ENCODE data around the gene STAC3. TPM values are rescaled to one million over a fixed set of nuclear protein-coding genes. Genes with fewer than 3 reads are reported as not detected.

STAC3 gene
- total and polyA plus RNA-seq, 2 of the 13 experiments (the other 11 are each of a cell fraction or from before 2014, with no cell fraction given): 0.18 to 0.22 TPM

GRCh38 chr12:57229634-57230380, 21.2 kb downstream of the STAC3 start, which contains the start of gene SHMT2 (continued):
- no peak for TF ChIP-seq CBX1 (IDR thresholded peaks at IDR 0.05; ENCODE audit: low read depth)
- TF ChIP-seq ZNF331 (CRISPR knock-in tag; IDR thresholded peaks at IDR 0.05): peak; percentile 42; the same call in 1 of the 2 replicates
- no peak for TF ChIP-seq E2F2 (CRISPR knock-in tag; IDR thresholded peaks at IDR 0.05; ENCODE audit: borderline replicate concordance)
- no peak for TF ChIP-seq ZNF841 (CRISPR knock-in tag; IDR thresholded peaks at IDR 0.05; ENCODE audit: borderline replicate concordance)
- no peak for TF ChIP-seq ZNF615 (CRISPR knock-in tag; IDR thresholded peaks at IDR 0.05; ENCODE audit: borderline replicate concordance)
- TF ChIP-seq SP140L (CRISPR knock-in tag; IDR thresholded peaks at IDR 0.05; ENCODE audit: borderline replicate concordance): no peak
- no peak; the same call in 1 of the 2 replicates for TF ChIP-seq HDAC2 (CRISPR knock-in tag; IDR thresholded peaks at IDR 0.05)
- peak; percentile 76; the same call in 1 of the 2 replicates for TF ChIP-seq CREB3 (CRISPR knock-in tag; IDR thresholded peaks at IDR 0.05)
- no peak for TF ChIP-seq RFXANK (CRISPR knock-in tag; IDR thresholded peaks at IDR 0.05)
- TF ChIP-seq EZH2 (conservative IDR thresholded peaks at IDR 0.05; ENCODE audit: low read depth, low read length): no peak
- no peak for TF ChIP-seq ZBTB44 (CRISPR knock-in tag; IDR thresholded peaks at IDR 0.05)
- TF ChIP-seq ZNF30 (CRISPR knock-in tag; IDR thresholded peaks at IDR 0.05): no peak
- no peak for TF ChIP-seq ZBTB21 (CRISPR knock-in tag; IDR thresholded peaks at IDR 0.05)
- no peak for TF ChIP-seq CCAR2 (optimal IDR thresholded peaks at IDR 0.05; ENCODE audit: low read depth, low read length)
- no peak for TF ChIP-seq SMAD9 (CRISPR knock-in tag; IDR thresholded peaks at IDR 0.05)
- 0 out of 2 replicates have a peak, but pooled peaks have one; percentile 72 for TF ChIP-seq PCBP1 (IDR thresholded peaks at IDR 0.05; ENCODE audit: borderline replicate concordance, low read depth, low read length)
- TF ChIP-seq TARDBP (CRISPR knock-in tag; IDR thresholded peaks at IDR 0.05): no peak
- peak; percentile 56; the same call in 1 of the 2 replicates for TF ChIP-seq NR2C2 (CRISPR knock-in tag; IDR thresholded peaks at IDR 0.05; ENCODE audit: borderline replicate concordance)
- TF ChIP-seq ZKSCAN1 (IDR thresholded peaks at IDR 0.05; ENCODE audit: low read length): no peak
- TF ChIP-seq, protein P1, sequence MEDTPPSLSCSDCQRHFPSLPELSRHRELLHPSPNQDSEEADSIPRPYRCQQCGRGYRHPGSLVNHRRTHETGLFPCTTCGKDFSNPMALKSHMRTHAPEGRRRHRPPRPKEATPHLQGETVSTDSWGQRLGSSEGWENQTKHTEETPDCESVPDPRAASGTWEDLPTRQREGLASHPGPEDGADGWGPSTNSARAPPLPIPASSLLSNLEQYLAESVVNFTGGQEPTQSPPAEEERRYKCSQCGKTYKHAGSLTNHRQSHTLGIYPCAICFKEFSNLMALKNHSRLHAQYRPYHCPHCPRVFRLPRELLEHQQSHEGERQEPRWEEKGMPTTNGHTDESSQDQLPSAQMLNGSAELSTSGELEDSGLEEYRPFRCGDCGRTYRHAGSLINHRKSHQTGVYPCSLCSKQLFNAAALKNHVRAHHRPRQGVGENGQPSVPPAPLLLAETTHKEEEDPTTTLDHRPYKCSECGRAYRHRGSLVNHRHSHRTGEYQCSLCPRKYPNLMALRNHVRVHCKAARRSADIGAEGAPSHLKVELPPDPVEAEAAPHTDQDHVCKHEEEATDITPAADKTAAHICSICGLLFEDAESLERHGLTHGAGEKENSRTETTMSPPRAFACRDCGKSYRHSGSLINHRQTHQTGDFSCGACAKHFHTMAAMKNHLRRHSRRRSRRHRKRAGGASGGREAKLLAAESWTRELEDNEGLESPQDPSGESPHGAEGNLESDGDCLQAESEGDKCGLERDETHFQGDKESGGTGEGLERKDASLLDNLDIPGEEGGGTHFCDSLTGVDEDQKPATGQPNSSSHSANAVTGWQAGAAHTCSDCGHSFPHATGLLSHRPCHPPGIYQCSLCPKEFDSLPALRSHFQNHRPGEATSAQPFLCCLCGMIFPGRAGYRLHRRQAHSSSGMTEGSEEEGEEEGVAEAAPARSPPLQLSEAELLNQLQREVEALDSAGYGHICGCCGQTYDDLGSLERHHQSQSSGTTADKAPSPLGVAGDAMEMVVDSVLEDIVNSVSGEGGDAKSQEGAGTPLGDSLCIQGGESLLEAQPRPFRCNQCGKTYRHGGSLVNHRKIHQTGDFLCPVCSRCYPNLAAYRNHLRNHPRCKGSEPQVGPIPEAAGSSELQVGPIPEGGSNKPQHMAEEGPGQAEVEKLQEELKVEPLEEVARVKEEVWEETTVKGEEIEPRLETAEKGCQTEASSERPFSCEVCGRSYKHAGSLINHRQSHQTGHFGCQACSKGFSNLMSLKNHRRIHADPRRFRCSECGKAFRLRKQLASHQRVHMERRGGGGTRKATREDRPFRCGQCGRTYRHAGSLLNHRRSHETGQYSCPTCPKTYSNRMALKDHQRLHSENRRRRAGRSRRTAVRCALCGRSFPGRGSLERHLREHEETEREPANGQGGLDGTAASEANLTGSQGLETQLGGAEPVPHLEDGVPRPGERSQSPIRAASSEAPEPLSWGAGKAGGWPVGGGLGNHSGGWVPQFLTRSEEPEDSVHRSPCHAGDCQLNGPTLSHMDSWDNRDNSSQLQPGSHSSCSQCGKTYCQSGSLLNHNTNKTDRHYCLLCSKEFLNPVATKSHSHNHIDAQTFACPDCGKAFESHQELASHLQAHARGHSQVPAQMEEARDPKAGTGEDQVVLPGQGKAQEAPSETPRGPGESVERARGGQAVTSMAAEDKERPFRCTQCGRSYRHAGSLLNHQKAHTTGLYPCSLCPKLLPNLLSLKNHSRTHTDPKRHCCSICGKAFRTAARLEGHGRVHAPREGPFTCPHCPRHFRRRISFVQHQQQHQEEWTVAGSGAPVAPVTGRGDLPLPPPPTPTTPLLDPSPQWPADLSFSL (CRISPR knock-in tag; IDR thresholded peaks at IDR 0.05): no peak
